ENCODE results near the gene GHRHR.

GRCh38 chr7:30974605-30975255 lies 11.0 kb downstream of the GHRHR start:
- peak; percentile 14 to 70 (median 52) for TF ChIP-seq CTCF (IDR thresholded peaks at IDR 0.05)
- no peak for TF ChIP-seq POLR2A (IDR thresholded peaks at IDR 0.05)

Measured in esophagus squamous epithelium (tissue), 4 donors.